ENCODE measurements around the gene GLS. TPM values are rescaled to one million over a fixed set of nuclear protein-coding genes. Genes with fewer than 3 reads are reported as not detected.
"Not testable (repeated sequence)": the region's sequence is repeated elsewhere in the genome, so short reads cannot be mapped to it uniquely, and the experiment has no call there.

GLS gene
- polyA plus RNA-seq, 2 donors, result 8.5 to 9.4 TPM

DNA sequence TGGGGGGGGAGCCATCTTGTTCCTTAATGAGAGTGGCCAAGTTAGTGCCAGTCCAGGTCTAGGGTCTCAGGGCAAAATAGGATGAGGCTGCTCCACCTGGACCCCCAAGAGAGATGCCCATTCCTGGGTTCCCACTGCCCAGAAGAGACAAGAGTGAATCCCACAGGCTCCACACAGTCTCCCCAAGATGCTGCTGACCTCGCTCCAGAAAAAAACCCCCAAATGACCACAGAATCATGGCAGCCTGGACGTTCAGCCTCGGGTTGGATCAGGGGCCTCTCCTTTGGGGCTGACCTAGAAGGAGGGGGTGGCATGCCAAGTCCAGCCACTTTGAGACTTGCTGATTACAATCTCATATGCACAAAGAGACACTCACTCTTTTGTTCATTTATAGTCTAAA, 108.3 kb downstream of the GLS start:
- Histone ChIP-seq H3K4me1 (ENCODE audit: control insufficient read depth in 2 of 2, insufficient read depth in 2 of 2, low read length in 1 of 2) (no peaks in the 10 kb centered on the region), H3K27me3 (ENCODE audit: control insufficient read depth in 1 of 2, insufficient read depth in 2 of 2, low read length in 2 of 2) (no peaks in the 10 kb centered on the region), H3K4me3 (ENCODE audit: low read depth in 1 of 2, low read length in 2 of 2) (no peak overlapping the region), H3K36me3 (ENCODE audit: control insufficient read depth in 2 of 2, insufficient read depth in 2 of 2, low read length in 1 of 2) (peaks cover 37 to 43% of the 10 kb centered on the region in 2 donors), H3K9me3 (ENCODE audit: control insufficient read depth in 2 of 2, insufficient read depth in 1 of 2, low read depth in 1 of 2, low read length in 1 of 2) (no peaks in the 10 kb centered on the region), H3K27ac (ENCODE audit: low read depth in 2 of 2, low read length in 1 of 2) (no peak overlapping the region)
- WGBS, 2 donors, result 88 to 95% methylated on average over 3 of the region's 3 CpGs

DNA sequence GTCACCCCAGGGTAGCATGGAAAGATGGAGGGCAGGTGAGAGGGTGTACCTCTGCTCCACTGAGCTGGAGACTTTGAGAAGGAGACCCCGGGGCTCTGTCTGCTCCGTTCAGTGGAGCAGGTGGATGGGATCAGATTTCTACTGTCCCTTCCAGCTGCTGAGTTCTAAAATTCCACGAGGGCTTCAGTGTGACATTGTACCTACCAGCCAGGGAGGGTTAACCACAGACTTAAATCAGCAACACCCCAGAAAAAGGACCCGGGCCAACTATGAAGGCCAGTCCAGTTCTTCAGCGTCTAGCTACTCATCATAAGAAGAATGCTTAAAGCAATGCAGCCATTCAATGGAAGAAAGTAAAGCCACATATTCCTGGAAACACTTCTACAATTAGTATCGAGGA, 109.5 kb downstream of the GLS start:
- no peak overlapping the region for H3K27ac ChIP-seq (ENCODE audit: low read depth in 2 of 2, low read length in 1 of 2)
- peaks cover 30 to 41% of the 10 kb centered on the region in 2 donors for H3K36me3 ChIP-seq (ENCODE audit: control insufficient read depth in 2 of 2, insufficient read depth in 2 of 2, low read length in 1 of 2)
- H3K9me3 ChIP-seq (ENCODE audit: control insufficient read depth in 2 of 2, insufficient read depth in 1 of 2, low read depth in 1 of 2, low read length in 1 of 2), result no peaks in the 10 kb centered on the region
- 88 to 89% methylated on average over 6 of the region's 6 CpGs for WGBS, 2 donors
- no peaks in the 10 kb centered on the region for H3K4me1 ChIP-seq (ENCODE audit: control insufficient read depth in 2 of 2, insufficient read depth in 2 of 2, low read length in 1 of 2)
- H3K27me3 ChIP-seq (ENCODE audit: control insufficient read depth in 1 of 2, insufficient read depth in 2 of 2, low read length in 2 of 2), result no peaks in the 10 kb centered on the region
- no peak overlapping the region for H3K4me3 ChIP-seq (ENCODE audit: low read depth in 1 of 2, low read length in 2 of 2)

DNA sequence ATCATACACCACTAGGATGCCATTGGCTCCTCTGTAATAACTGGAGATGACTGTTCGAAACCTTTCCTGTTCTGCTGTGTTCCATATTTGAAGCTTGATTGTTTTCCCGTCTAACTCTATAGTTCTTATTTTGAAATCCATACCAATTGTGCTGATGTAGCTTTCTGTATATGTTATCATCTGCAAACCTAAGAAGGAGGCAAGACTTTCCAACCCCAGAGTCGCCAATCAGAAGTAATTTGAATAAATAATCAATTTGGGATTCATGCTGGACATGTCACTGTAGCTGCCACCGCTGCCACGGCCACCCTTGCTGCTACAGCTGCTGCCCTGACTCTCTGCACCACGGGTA, 112.6 kb downstream of the GLS start:
- Histone ChIP-seq H3K27ac (ENCODE audit: low read depth in 2 of 2, low read length in 1 of 2) (no peak overlapping the region), H3K4me1 (ENCODE audit: control insufficient read depth in 2 of 2, insufficient read depth in 2 of 2, low read length in 1 of 2) (no peaks in the 10 kb centered on the region), H3K27me3 (ENCODE audit: control insufficient read depth in 1 of 2, insufficient read depth in 2 of 2, low read length in 2 of 2) (no peaks in the 10 kb centered on the region), H3K36me3 (ENCODE audit: control insufficient read depth in 2 of 2, insufficient read depth in 2 of 2, low read length in 1 of 2) (peaks cover 28 to 32% of the 10 kb centered on the region in 2 donors), H3K9me3 (ENCODE audit: control insufficient read depth in 2 of 2, insufficient read depth in 1 of 2, low read depth in 1 of 2, low read length in 1 of 2) (no peaks in the 10 kb centered on the region), H3K4me3 (ENCODE audit: low read depth in 1 of 2, low read length in 2 of 2) (no peak overlapping the region)
- WGBS, 2 donors, result 93 to 94% methylated on average over 6 of the region's 6 CpGs

DNA sequence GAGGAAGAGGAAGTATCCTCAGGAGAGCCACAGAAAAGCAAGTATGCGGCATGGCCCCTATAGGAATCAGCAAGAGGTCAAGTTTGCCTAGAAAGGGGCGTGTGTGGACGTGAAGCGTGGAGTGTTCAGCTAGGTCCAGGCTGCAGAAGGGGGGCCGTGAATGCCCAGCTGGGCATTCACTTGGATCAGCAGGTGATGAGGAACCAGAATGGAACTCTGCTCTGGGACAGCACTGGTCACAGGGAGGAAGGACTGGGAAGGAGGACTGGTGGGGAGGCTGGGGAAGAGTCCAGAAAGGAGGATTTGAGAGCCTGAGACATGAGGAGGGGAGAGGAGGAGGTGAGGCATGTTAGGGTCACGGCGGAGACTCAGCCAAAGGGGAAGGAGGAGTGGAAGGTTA, 113.5 kb downstream of the GLS start:
- no peaks in the 10 kb centered on the region for H3K4me1 ChIP-seq (ENCODE audit: control insufficient read depth in 2 of 2, insufficient read depth in 2 of 2, low read length in 1 of 2)
- no peaks in the 10 kb centered on the region for H3K9me3 ChIP-seq (ENCODE audit: control insufficient read depth in 2 of 2, insufficient read depth in 1 of 2, low read depth in 1 of 2, low read length in 1 of 2)
- no peak overlapping the region for H3K27ac ChIP-seq (ENCODE audit: low read depth in 2 of 2, low read length in 1 of 2)
- WGBS, 2 donors, result 96% methylated on average over 7 of the region's 7 CpGs
- no peaks in the 10 kb centered on the region for H3K27me3 ChIP-seq (ENCODE audit: control insufficient read depth in 1 of 2, insufficient read depth in 2 of 2, low read length in 2 of 2)
- H3K36me3 ChIP-seq (ENCODE audit: control insufficient read depth in 2 of 2, insufficient read depth in 2 of 2, low read length in 1 of 2), result peaks cover 23 to 28% of the 10 kb centered on the region in 2 donors
- no peak overlapping the region for H3K4me3 ChIP-seq (ENCODE audit: low read depth in 1 of 2, low read length in 2 of 2)

DNA sequence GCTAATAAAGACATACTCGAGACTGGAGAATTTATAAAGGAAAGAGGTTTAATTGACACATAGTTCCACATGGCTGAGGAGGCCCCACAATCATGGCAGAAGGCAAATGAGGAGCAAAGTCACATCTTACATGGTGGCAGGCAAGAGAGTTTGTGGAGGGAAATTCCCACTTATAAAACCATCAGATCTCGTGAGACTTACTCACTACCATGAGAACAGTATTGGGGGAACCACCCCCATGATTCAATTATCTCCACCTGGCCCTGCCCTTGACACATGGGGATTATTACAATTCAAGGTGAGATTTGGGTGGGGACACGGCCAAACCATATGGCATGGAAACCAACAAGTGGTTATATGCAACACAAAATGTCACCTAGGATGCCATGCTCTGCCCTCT, 114.7 kb downstream of the GLS start:
- not testable (repeated sequence) for H3K9me3 ChIP-seq (ENCODE audit: control insufficient read depth in 2 of 2, insufficient read depth in 1 of 2, low read depth in 1 of 2, low read length in 1 of 2); H3K27me3 ChIP-seq (ENCODE audit: control insufficient read depth in 1 of 2, insufficient read depth in 2 of 2, low read length in 2 of 2); H3K4me3 ChIP-seq (ENCODE audit: low read depth in 1 of 2, low read length in 2 of 2); H3K4me1 ChIP-seq (ENCODE audit: control insufficient read depth in 2 of 2, insufficient read depth in 2 of 2, low read length in 1 of 2); H3K27ac ChIP-seq (ENCODE audit: low read depth in 2 of 2, low read length in 1 of 2)
- H3K36me3 ChIP-seq (ENCODE audit: control insufficient read depth in 2 of 2, insufficient read depth in 2 of 2, low read length in 1 of 2), result peaks cover 20 to 28% of the 10 kb centered on the region in 2 donors
- WGBS, 2 donors, result 87 to 96% methylated on average over 3 of the region's 3 CpGs

DNA sequence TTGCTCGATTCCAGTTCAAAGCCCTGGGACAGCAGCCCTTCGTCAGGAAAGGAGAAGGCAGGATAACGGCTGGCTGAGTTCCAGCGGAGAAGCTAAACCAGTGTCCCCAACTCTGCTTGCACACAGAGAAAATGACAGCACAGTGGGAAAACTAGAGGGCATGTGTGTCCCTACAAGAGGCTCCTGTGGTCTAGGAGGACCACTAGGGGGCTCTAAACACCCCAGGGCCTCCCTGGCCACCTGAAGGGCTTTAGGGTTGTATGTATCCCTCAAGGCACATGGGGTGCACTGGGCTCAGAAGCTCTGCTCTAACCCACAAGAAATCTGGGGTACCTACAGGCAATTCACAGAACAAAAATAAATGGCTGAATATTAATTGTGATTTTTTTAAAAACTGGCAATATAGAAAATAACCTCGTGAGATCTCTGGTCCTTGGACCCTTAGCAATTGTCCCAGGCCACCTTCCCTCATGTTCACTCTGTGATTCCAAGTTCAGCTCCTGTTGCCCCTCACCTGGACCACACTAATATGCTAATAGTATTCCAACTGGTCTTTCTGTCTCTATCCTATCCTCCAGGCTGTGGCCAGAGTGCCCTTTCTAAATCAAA, 115.8 kb downstream of the GLS start:
- Histone ChIP-seq H3K27ac (ENCODE audit: low read depth in 2 of 2, low read length in 1 of 2) (no peak overlapping the region), H3K27me3 (ENCODE audit: control insufficient read depth in 1 of 2, insufficient read depth in 2 of 2, low read length in 2 of 2) (no peaks in the 10 kb centered on the region), H3K36me3 (ENCODE audit: control insufficient read depth in 2 of 2, insufficient read depth in 2 of 2, low read length in 1 of 2) (peaks cover 20 to 26% of the 10 kb centered on the region in 2 donors), H3K4me3 (ENCODE audit: low read depth in 1 of 2, low read length in 2 of 2) (no peak overlapping the region), H3K9me3 (ENCODE audit: control insufficient read depth in 2 of 2, insufficient read depth in 1 of 2, low read depth in 1 of 2, low read length in 1 of 2) (no peaks in the 10 kb centered on the region), H3K4me1 (ENCODE audit: control insufficient read depth in 2 of 2, insufficient read depth in 2 of 2, low read length in 1 of 2) (no peaks in the 10 kb centered on the region)
- 88 to 90% methylated on average over 5 of the region's 5 CpGs for WGBS, 2 donors

DNA sequence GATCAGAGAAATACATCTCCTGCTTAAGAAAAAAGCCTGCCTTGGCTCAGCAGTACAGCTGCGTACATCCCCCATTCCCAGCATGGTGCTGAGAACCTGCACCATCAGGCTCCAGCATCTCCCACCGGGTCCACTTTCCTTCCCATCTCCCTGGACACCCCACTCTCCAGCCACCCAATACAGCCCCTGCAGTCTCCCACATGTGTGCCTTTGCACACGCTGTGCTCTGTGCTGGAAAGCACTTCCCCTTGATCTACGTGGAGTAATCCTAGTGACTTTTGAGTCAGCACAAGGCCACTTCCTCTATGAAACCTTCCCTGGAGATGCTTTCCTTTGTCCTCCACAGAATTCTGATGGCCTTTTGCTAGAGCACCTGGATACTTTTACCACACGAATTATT, 116.3 kb downstream of the GLS start:
- H3K4me3 ChIP-seq (ENCODE audit: low read depth in 1 of 2, low read length in 2 of 2), result no peak overlapping the region
- peaks cover 20 to 26% of the 10 kb centered on the region in 2 donors for H3K36me3 ChIP-seq (ENCODE audit: control insufficient read depth in 2 of 2, insufficient read depth in 2 of 2, low read length in 1 of 2)
- H3K27me3 ChIP-seq (ENCODE audit: control insufficient read depth in 1 of 2, insufficient read depth in 2 of 2, low read length in 2 of 2), result no peaks in the 10 kb centered on the region
- H3K9me3 ChIP-seq (ENCODE audit: control insufficient read depth in 2 of 2, insufficient read depth in 1 of 2, low read depth in 1 of 2, low read length in 1 of 2), result no peaks in the 10 kb centered on the region
- WGBS, 2 donors, result 78 to 81% methylated on average over 5 of the region's 5 CpGs
- H3K27ac ChIP-seq (ENCODE audit: low read depth in 2 of 2, low read length in 1 of 2), result no peak overlapping the region
- no peaks in the 10 kb centered on the region for H3K4me1 ChIP-seq (ENCODE audit: control insufficient read depth in 2 of 2, insufficient read depth in 2 of 2, low read length in 1 of 2)

DNA sequence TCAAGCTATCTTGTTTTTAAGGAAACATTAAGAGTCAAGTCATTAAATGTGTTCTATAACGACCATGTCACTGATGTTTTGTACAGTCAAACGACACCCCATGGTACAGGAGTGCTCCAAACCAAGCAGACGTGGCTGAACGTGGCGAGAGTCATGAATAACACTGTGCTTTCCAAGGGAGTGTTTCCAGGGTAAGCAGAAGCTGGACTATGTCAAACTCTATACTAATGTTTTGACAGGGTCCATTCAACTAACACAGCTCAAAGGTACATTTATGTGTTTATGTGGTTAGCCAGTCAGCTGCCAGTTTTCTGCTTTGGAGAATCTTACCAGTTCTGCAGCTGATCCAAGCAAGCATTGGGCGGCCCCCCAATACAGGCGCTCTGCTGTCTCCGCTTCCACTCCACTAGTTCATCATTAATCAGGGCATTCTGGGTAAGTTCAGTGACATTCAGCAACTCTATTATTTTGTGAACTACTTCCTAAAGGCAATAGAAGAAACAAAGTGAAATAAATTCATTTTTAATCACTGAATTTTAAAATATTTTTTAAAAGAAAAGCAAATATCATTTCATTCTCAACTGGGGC, 117.0 kb downstream of the GLS start:
- Histone ChIP-seq H3K4me1 (ENCODE audit: control insufficient read depth in 2 of 2, insufficient read depth in 2 of 2, low read length in 1 of 2) (no peaks in the 10 kb centered on the region), H3K27me3 (ENCODE audit: control insufficient read depth in 1 of 2, insufficient read depth in 2 of 2, low read length in 2 of 2) (no peaks in the 10 kb centered on the region), H3K4me3 (ENCODE audit: low read depth in 1 of 2, low read length in 2 of 2) (no peak overlapping the region), H3K27ac (ENCODE audit: low read depth in 2 of 2, low read length in 1 of 2) (no peak overlapping the region), H3K36me3 (ENCODE audit: control insufficient read depth in 2 of 2, insufficient read depth in 2 of 2, low read length in 1 of 2) (peaks cover 18 to 26% of the 10 kb centered on the region in 2 donors), H3K9me3 (ENCODE audit: control insufficient read depth in 2 of 2, insufficient read depth in 1 of 2, low read depth in 1 of 2, low read length in 1 of 2) (no peaks in the 10 kb centered on the region)
- WGBS, 2 donors, result 85 to 88% methylated on average over 8 of the region's 8 CpGs

DNA sequence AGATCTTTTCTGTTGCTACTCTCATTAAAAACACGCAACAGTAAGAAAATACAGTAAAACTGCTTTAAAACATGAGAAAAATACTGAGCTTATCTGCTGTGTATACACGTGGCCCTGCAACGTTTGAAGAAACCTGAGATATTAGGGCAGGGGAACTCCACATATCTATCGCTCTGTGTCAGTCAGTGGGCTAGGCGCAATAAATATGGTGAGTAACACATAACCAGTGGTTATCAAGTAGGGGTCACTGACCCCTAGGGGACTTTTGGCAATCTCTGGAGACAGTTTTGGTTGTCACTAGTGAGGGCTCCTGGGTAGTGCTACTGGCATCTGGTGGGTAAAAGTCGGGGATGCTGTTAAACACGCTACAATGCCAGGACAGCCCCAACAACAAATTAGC, 118.4 kb downstream of the GLS start:
- no peak overlapping the region for H3K4me3 ChIP-seq (ENCODE audit: low read depth in 1 of 2, low read length in 2 of 2)
- H3K27me3 ChIP-seq (ENCODE audit: control insufficient read depth in 1 of 2, insufficient read depth in 2 of 2, low read length in 2 of 2), result no peaks in the 10 kb centered on the region
- no peak overlapping the region for H3K27ac ChIP-seq (ENCODE audit: low read depth in 2 of 2, low read length in 1 of 2)
- H3K36me3 ChIP-seq (ENCODE audit: control insufficient read depth in 2 of 2, insufficient read depth in 2 of 2, low read length in 1 of 2), result peaks cover 20 to 31% of the 10 kb centered on the region in 2 donors
- no peaks in the 10 kb centered on the region for H3K4me1 ChIP-seq (ENCODE audit: control insufficient read depth in 2 of 2, insufficient read depth in 2 of 2, low read length in 1 of 2)
- peaks cover 0 to 3% of the 10 kb centered on the region in 2 donors for H3K9me3 ChIP-seq (ENCODE audit: control insufficient read depth in 2 of 2, insufficient read depth in 1 of 2, low read depth in 1 of 2, low read length in 1 of 2)
- WGBS, 2 donors, result 89 to 90% methylated on average over 7 of the region's 7 CpGs
